Muscle of arm (tissue), 12 donors: ENCODE measurements around the gene DDB1. TPM values are rescaled to one million over a fixed set of nuclear protein-coding genes. Genes with fewer than 3 reads are reported as not detected.
A peak's percentile ranks its signal among the peaks of the same experiment; 100 is the strongest.

Experiments used
- DNase-seq: peaks from one replicate; pipeline ENCODE4 v3.0.0-alpha.2; 2013
- polyA plus RNA-seq, 12 donors: library from polyadenylated mRNA; unstranded; fragments of 120-200 nt; gene quantifications; one replicate each; pipeline ENCODE4 v1.2.1, GENCODE V29; 2013; ENCODE audit not compliant: insufficient read length in 12 of 12

Gene DDB1
- polyA plus RNA-seq, 12 donors = 158 to 355 (median 188) TPM

- DNase-seq = no peak
Measured at GRCh38 chr11:61302550-61302949, 30.4 kb downstream of the DDB1 start.

GRCh38 chr11:61298663-61299244 is 34.2 kb downstream of the DDB1 start:
- DNase-seq = no peak

GRCh38 chr11:61297746-61298145 is 35.2 kb downstream of the DDB1 start:
- peak; percentile 69 for DNase-seq

GRCh38 chr11:61297341-61297740 is 35.6 kb downstream of the DDB1 start:
- no peak for DNase-seq

GRCh38 chr11:61295596-61295926 is 37.3 kb downstream of the DDB1 start:
- no peak for DNase-seq

- DNase-seq = peak; percentile 52
Measured at GRCh38 chr11:61294717-61295595, 37.9 kb downstream of the DDB1 start, which contains the start of gene VWCE. TSS of gene VWCE (minus strand) at chr11:61295316. CDS start at chr11:61295037, 279 bp downstream.

- DNase-seq = peak; percentile 51
Measured at GRCh38 chr11:61293867-61294716, 38.8 kb downstream of the DDB1 start.

- no peak for DNase-seq
Measured at GRCh38 chr11:61292356-61292755, 40.5 kb downstream of the DDB1 start.

- no peak for DNase-seq
Measured at GRCh38 chr11:61290905-61291690, 41.8 kb downstream of the DDB1 start.

GRCh38 chr11:61287338-61287977 is 45.4 kb downstream of the DDB1 start:
- no peak for DNase-seq

GRCh38 chr11:61283613-61284012 is 49.3 kb downstream of the DDB1 start:
- DNase-seq = no peak

GRCh38 chr11:61281581-61282250 is 51.2 kb downstream of the DDB1 start:
- DNase-seq = no peak

- no peak for DNase-seq
Measured at GRCh38 chr11:61280883-61281580, 51.9 kb downstream of the DDB1 start.

GRCh38 chr11:61279934-61280659 is 52.8 kb downstream of the DDB1 start:
- DNase-seq = no peak

- DNase-seq = no peak
Measured at GRCh38 chr11:61278001-61278470, 54.9 kb downstream of the DDB1 start.

GRCh38 chr11:61277186-61278000 is 55.5 kb downstream of the DDB1 start:
- no peak for DNase-seq

GRCh38 chr11:61275191-61275590 is 57.7 kb downstream of the DDB1 start:
- DNase-seq = no peak

GRCh38 chr11:61274084-61274483 is 58.8 kb downstream of the DDB1 start:
- no peak for DNase-seq
